Kidney glomerular epithelial cell (primary cell): ENCODE data around the gene SLC25A26.
"Not testable (repeated sequence)": the region's sequence is repeated elsewhere in the genome, so short reads cannot be mapped to it uniquely, and the experiment has no call there.

Experiments
- DNase-seq: peaks from one replicate; lab custom pipeline; 2025; lab: John Stamatoyannopoulos, UW

SLC25A26 gene

DNA sequence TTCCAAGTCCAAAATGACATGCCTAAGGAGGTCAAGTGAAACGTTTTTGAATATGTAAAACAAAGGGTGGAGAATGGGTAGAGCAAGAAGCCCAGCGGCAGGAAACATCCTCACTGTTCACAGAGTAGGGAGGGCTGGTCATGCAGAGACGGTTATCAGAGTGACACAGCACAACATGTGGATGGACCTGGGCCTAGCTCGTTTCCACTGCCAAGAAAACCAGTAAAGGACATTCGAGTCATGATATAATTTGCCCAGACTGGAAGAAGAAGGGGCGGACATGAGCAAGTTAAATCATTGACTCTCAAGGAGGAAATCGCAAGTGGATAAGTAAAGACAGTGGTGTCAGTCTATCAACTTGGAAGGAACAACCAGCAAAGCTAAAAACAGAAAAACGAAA lies 190.7 kb downstream of the SLC25A26 start:
- DNase-seq, result no peak

DNA sequence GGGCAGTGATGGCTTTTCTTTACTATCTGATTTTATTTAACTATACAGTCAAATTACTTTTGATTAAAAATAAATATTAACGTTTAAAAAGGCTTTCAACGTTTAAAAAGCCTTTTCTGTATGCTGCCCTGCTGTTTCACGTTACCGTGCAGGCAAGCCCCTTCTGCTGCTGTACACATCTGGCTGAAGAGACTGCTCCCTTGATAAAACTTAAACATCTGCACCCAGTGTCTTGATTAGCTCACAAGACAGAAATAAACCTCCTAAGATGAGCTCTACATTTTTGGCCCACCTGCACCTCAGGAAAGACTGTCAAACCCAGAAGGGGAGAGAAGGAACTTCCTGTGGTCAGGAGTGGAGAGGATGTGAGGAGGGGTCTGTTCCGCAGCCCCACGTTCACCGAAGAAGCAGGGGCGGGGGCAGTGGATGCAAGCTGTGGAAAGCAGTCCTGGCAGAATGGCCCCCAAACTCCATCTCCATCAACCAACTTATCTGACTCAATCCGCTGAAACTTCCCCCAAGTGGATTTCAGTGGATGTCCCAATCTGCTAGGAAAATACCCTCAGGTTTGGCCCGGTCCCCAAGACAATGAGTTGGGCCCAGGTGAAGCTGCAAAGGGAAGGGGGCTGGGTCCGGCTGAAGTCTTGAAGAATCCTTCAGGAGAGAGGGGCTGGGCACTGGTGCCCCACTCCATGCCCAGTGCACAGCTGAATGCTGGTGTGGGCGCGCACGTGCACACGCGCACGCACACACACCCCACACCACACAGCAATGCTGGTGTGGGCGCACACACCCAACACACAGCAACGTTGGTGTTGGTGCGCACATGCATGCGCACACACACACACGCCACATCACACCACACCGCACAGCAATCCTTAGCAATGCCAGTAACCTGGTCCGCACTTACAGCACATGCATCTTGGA lies 191.4 kb downstream of the SLC25A26 start:
- no peak for DNase-seq

DNA sequence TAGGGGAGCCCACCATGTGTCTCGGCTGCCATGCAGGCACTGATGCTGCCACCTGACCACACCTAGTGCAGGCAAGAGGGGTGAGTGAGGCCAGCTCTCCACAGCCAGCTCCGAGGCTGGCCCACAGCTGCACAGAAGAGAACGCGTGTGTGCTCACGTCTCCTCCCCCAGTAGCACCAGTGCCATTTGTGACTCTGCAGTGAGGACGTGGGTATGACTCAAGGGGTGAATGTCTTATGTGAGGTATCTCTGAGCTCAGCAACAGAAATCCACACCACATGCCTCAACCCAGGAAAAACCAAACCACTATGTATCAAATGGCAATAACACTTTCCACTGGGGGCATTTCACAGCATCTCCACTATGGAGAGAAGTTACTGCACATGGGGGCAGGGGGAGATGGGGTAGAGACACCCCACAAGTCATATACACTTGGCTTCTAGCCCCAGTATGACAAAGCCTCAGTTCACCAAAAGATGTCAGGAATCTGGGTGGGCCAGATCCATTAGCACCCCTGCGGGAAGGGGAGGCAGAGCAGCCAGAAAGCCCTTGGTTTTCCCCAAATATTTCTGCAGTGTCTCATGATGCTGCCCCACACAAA lies 192.4 kb downstream of the SLC25A26 start:
- no peak for DNase-seq

DNA sequence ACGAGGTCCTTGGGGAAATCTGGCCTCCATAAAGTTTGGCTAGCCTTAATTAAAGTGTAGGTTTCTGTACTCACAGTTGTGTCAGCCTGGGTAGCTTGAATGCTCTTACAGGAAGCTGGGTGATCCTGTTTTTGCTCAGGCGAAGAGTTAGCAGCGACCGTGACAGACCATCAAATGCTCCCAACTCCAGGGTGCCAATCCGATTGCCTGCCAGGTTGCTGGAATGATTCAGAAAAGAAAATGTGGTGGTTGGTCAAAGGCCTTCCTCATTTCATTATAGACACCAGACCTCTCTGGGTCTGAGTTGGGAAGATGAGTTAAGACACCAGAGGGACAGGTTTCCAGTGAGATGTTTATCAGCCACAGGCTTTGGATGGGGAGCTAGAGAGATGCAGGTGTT lies 194.0 kb downstream of the SLC25A26 start:
- DNase-seq, result no peak

DNA sequence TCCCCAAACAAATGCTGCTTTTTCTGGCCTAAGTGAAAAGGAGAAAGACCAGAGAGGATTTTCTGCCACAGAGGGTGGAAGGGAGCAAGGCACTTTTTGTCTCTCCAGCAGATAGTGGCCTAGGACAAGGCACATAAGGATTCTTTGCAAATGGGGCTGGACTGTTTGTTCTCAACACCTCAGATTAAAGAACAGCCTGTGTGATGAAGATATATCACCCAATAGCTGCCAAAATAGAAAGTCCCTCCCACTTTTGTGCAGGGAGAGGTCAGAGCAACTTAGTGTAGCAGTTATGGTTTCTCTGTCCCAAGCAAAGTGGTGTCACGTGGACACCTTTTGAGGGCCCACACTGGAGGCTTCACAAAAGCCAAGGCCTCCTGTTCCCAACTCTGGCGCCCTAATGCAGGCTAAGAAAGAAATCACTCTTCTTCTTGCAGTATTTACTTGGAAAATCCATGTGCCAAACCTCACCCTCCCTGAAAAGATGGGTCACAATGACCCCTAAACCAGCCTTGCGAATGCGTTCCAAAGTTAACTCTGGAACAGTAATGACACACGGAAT lies 195.1 kb downstream of the SLC25A26 start:
- DNase-seq, result no peak

DNA sequence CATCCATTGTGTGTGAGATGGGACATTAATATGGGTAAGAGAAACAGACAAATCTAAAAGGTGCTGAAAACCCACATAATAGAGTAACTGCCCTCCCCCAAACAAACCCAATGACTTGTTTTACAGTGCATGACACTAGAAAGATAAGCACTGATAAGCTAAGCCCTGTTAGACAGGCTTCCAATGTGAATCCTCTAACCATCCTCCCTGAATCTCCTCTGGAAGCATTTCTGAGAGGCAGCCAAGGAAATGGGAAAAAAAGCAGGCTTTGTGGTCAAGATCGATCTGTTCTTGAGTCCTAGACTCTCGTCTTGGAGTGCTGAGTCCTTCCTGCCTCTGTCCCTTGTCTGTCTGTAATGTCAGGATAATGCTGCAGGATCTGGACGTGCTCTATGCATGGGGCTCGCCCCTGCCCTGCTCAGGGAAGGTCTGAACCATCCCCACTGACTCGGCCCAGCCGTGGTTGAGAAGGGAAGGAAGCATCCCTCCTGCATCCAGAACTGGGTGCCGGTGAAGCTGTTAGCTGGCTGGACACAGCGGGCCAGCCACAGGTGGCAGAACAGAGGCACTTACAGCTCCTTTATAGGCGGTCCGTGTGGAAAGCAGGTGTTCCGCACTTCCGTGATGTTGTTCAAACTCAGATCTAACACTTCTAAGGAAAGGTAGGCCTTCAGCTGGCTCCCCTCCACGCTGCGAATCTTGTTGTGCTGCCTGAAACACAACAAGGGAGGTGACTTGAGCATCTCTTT lies 195.9 kb downstream of the SLC25A26 start:
- DNase-seq, result no peak

DNA sequence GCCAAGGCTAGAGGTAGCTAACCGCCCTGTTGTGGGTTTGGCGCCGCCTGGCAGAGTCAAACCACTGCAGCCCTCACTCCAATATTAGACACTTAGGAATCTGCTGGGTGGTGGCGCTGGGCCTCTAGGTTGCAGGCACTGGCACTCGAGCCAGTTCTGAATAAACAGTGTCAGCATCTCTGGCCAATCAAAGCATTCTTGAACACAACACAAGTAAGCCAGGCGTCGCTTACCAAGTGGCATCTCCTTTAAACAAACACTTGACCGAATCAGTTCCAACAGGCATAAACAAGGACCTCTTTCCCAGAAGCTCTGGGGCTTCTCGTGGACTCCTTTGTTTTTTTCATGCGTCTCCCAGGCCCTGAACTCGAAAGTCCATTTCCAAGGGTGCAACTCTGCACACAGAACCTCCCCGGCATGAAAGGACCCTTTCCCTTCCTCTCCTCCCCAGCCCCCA lies 197.7 kb downstream of the SLC25A26 start:
- no peak for DNase-seq

DNA sequence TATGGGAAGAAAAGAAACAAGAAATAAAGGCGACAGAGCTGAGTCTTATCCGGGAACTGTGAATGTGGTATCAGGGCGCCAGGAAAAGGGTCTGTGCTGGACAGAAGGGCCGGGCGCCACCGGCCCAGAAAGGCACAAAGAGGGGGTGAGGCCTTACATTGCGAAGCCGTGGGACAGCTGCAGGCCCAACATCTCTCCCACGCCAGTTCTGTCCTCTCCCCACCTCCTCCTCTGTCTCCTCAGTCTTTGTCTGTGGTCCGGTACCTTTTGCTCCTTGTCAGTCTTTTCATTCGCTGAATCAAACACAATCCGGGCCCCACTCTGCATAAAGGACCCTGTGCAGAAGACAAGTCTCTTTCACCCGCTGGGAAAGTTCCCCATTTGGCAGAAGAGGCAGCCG lies 198.2 kb downstream of the SLC25A26 start:
- DNase-seq, result no peak

DNA sequence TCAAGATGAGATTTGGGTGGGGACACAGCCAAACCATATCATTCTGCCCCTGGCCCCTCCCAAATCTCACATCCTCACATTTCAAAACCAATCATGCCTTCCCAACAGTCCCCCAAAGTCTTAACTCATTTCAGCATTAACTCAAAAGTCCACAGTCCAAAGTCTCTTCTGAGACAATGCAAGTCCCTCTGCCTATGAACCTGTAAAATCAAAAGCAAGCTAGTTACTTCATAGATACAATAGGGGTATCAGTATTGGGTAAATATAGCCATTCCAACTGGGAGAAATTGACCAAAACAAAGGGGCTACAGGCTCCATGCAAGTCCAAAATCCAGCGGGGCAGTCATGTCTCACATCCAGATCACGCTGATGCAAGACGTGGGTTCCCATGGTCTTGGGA lies 200.3 kb downstream of the SLC25A26 start:
- not testable (repeated sequence) for DNase-seq

DNA sequence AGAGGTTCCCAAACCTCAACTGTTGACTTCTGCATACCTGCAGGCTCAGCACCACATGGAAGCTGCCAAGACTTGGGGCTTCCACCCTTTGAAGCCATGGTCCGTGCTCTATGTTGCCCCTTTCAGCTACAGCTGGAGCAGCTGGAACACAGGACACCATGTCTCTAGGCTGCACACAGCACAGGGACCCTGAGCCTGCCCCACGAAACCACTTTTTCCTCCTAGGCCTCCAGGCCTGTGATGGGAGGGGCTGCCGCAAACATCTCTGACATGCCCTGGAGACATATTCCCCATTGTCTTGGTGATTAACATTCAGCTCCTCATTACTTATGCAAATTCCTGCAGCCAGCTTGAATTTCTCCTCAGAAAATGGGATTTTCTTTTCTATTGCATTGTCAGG lies 201.1 kb downstream of the SLC25A26 start:
- not testable (repeated sequence) for DNase-seq

DNA sequence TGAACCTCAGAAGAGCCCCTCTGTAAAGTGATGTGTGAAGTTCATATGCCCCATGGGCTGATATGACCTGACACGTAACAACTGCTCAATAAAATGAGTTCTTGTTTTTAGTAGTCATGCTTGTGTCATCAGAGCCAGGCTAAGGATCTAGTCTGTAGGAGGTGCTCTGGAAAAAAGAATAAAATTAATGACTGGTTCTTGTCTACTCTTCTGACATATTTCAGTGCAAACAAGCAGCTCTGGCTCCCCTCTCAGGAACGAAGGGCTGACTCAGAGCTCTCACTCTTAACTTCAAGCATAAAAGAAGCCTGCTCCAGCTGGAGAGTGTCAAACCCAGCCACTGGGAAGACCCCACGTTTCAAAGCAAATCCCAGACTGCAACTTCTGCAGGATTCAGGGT lies 203.0 kb downstream of the SLC25A26 start:
- no peak for DNase-seq

DNA sequence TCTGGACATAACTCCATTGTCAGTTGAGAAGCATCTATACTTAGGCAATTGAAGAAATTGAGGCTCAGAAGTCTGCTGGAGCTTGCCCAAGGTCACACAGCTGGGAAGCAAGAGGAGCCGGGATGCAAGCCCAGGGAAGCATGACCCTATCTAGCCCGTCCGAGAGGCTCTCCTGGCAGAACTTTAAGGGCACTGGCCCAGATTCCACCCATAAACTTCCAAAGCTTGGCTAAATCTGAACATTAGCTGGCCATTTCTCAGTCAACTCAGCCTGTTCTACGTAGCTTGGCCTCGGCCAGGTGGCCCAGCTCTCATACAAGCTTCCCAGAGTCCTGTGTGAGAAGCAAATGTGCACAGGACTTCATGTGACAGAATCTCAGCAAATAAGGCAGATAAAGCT lies 204.2 kb downstream of the SLC25A26 start:
- DNase-seq, result no peak

DNA sequence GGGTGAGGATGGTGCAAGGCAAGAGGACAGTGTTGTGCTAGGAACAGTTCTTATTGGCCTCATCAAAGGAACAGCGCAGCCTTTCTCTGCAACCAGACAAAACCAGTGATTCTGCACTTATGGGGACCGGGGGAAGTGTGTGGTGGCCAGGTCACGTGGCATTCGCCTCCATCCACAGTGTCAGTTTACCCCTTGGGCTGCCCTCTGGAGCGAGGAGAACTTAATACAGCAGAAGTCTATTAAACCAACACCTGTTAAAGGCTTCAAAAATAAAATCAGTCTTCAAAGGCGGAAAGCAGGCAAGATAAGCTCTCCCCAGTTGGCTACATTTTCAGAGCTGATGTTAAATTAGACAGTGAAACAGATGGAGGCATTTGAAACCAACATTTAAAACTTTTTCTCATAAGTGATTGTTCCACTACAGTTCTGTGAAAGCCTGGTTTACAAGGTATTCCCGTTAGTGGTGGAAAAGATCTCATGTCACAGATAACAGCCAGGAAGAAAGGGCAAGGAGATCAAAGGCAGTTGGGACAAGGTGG lies 204.8 kb downstream of the SLC25A26 start:
- DNase-seq, result no peak

DNA sequence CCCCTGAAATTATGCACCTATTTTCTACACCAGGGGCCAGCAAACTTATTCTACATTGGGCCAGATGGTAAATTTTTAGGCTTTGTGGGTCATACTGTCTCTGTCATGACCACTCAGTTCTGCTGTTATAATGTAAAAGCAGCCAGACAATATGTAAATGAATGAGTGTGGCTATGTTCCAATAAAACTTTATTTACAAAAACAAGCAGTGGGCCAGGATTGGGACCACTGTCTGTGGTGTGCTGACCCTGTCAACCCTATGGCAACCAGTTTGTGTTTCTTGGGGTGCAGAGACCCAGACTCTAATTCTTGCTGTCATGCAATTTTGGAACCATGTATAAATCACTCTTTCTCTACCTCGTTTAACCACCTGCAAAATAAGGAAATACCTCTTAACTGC lies 205.3 kb downstream of the SLC25A26 start:
- DNase-seq, result no peak

DNA sequence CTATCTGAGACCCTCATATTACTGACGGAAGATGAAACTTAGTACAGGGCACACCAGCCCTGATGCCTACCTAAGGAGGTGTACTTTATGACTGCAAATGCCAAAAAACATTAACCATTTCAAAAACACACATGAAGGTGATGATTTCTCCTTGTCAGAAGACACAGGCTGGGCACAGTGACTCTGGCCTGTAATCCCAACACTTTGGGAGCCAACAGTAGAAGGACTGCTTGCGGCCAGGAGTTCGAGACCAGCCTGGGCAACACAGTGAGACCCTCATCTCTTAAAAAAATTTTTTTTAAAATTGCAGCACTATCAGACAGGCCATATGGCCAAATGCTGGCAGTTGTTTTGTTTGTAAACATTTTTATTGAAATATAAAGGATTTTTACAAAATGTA lies 206.6 kb downstream of the SLC25A26 start:
- no peak for DNase-seq

DNA sequence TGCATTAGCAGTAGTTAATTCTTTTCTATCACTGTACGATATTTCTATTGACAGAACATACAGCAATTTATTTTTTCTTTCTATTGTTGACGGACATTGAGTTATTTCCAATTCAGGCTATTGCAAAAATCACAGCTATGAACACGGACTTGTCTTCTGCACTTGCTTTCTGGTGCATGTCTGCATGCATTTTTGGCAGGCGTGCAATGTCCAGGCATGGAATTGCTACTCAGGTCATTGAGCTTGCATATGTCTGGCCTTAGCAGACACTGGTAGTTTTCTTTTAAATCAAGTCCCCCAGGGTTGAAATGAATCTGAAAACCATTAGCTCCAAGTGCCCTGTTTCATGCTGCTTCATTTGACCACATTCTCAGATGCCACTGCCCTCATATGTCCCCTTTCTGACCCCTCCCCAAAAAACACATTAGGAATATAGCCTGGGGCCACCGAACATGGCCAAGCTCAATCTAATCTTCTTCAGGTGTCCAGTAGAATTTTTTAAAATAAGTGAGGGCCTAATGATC lies 207.2 kb downstream of the SLC25A26 start:
- DNase-seq, result no peak
